Measurements from ENCODE around the gene ROR1. TPM values are rescaled to one million over a fixed set of nuclear protein-coding genes. Genes with fewer than 3 reads are reported as not detected.

ROR1 gene
- total RNA-seq, 4 donors from 2014 or later = 8.8 to 30.4 (median 14.1) TPM

DNA sequence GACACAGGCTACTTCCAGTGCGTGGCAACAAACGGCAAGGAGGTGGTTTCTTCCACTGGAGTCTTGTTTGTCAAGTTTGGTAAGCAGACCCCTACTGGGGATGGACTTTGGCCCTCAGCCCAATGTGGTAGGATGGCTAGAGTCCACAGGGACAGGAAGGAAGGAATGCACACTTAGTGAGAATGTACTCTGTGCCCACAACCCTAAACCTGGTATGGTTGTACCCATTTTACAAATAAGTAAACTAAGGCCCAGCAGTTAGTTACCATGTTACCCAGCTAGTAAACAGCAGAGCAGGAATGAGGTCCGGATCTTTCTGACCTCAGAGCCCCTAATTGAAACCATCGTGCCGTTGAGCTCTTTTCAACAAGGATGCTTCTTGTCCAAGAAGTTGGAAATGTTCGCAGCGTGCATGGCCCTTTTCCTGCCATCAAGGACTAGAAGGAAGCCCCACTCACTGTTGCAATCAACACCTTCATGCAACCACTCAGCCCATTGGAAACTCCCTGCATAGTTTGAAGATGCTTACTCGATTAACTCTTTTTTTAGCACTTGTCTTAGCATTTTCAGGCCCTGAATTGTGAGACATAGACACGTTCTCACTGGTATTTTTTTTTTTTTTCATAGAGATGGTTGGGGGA lies 276.2 kb downstream of the ROR1 start:
- no peak for DNase-seq (ENCODE audit: low spot score)
- TF ChIP-seq, protein P1, sequence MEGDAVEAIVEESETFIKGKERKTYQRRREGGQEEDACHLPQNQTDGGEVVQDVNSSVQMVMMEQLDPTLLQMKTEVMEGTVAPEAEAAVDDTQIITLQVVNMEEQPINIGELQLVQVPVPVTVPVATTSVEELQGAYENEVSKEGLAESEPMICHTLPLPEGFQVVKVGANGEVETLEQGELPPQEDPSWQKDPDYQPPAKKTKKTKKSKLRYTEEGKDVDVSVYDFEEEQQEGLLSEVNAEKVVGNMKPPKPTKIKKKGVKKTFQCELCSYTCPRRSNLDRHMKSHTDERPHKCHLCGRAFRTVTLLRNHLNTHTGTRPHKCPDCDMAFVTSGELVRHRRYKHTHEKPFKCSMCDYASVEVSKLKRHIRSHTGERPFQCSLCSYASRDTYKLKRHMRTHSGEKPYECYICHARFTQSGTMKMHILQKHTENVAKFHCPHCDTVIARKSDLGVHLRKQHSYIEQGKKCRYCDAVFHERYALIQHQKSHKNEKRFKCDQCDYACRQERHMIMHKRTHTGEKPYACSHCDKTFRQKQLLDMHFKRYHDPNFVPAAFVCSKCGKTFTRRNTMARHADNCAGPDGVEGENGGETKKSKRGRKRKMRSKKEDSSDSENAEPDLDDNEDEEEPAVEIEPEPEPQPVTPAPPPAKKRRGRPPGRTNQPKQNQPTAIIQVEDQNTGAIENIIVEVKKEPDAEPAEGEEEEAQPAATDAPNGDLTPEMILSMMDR (IDR thresholded peaks at IDR 0.05) = no peak
- ATAC-seq (ENCODE audit: low FRiP score) = no peak

GRCh38 chr1:64050601-64051000 lies 276.8 kb downstream of the ROR1 start:
- ATAC-seq (ENCODE audit: low FRiP score) = no peak
- no peak for DNase-seq (ENCODE audit: low spot score)
- TF ChIP-seq, protein P1 (IDR thresholded peaks at IDR 0.05) = no peak

- TF ChIP-seq, protein P1 (IDR thresholded peaks at IDR 0.05) = no peak
- no peak for DNase-seq (ENCODE audit: low spot score)
- no peak for ATAC-seq (ENCODE audit: low FRiP score)
Measured at GRCh38 chr1:64051796-64052195, 278.0 kb downstream of the ROR1 start.

GRCh38 chr1:64052777-64053176 lies 279.0 kb downstream of the ROR1 start:
- ATAC-seq (ENCODE audit: low FRiP score) = no peak
- TF ChIP-seq, protein P1 (IDR thresholded peaks at IDR 0.05) = no peak
- DNase-seq (ENCODE audit: low spot score) = no peak

- DNase-seq (ENCODE audit: low spot score) (no peak), ATAC-seq (ENCODE audit: low FRiP score) (no peak)
- TF ChIP-seq, protein P1 (IDR thresholded peaks at IDR 0.05) = no peak
Measured at GRCh38 chr1:64055310-64055709, 281.5 kb downstream of the ROR1 start.

DNA sequence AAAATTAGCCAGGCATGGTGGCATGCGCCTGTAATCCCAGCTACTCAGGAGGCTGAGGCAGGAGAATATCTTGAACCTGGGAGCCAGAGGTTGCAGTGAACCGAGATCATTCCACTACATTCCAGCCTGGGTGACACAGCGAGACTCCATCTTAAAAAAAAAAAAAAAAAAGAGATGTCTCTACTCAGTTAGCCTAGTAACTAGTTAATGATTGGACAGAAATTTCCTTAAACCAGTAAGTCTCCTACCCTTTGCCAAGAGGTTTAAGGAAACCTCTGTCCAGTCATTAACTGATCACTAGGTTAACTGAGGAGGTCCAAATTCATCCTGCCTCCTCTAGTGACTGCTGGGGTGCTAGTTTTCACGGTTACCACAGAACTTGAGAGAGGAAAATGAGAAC lies 285.7 kb downstream of the ROR1 start:
- TF ChIP-seq, protein P1 (IDR thresholded peaks at IDR 0.05) = no peak
- ATAC-seq (ENCODE audit: low FRiP score) (no peak), DNase-seq (ENCODE audit: low spot score) (no peak)

GRCh38 chr1:64060611-64061302 lies 286.9 kb downstream of the ROR1 start:
- TF ChIP-seq, protein P1 (IDR thresholded peaks at IDR 0.05) = no peak
- ATAC-seq (ENCODE audit: low FRiP score) = no peak
- no peak for DNase-seq (ENCODE audit: low spot score)

All from omental fat pad (tissue), 4 donors.